Measurements from ENCODE around the gene EVA1B.

The EVA1B gene

GRCh38 chr1:36287595-36287994 is 35.9 kb downstream of the EVA1B start:
- Histone ChIP-seq H3K36me3 (ENCODE audit: control insufficient read depth in 5 of 5, insufficient read depth in 5 of 5, low read length in 5 of 5) (peaks cover 53 to 90% (median 66%) of the 10 kb centered on the region in 5 donors), H3K27me3 (ENCODE audit: control insufficient read depth in 5 of 5, insufficient read depth in 4 of 5, low read length in 5 of 5) (no peaks in the 10 kb centered on the region), H3K9ac (ENCODE audit: low read length in 5 of 5) (no peak overlapping the region), H3K27ac (ENCODE audit: low read depth, low read length) (no peak overlapping the region), H3K4me3 (ENCODE audit: low read depth in 1 of 5, low read length in 5 of 5) (no peak overlapping the region), H3K9me3 (ENCODE audit: control insufficient read depth in 5 of 5, low read length in 5 of 5) (no peaks in the 10 kb centered on the region), H3K4me1 (ENCODE audit: control insufficient read depth in 5 of 5, insufficient read depth in 5 of 5, low read length in 5 of 5) (peaks cover 0 to 21% (median 16%) of the 10 kb centered on the region in 5 donors)

- Histone ChIP-seq H3K9me3 (ENCODE audit: control insufficient read depth in 5 of 5, low read length in 5 of 5) (no peaks in the 10 kb centered on the region), H3K4me1 (ENCODE audit: control insufficient read depth in 5 of 5, insufficient read depth in 5 of 5, low read length in 5 of 5) (peaks cover 0 to 21% (median 16%) of the 10 kb centered on the region in 5 donors), H3K27me3 (ENCODE audit: control insufficient read depth in 5 of 5, insufficient read depth in 4 of 5, low read length in 5 of 5) (no peaks in the 10 kb centered on the region), H3K27ac (ENCODE audit: low read depth, low read length) (peak overlapping the region; percentile 78), H3K4me3 (ENCODE audit: low read depth in 1 of 5, low read length in 5 of 5) (no peak overlapping the region), H3K9ac (ENCODE audit: low read length in 5 of 5) (no peak overlapping the region), H3K36me3 (ENCODE audit: control insufficient read depth in 5 of 5, insufficient read depth in 5 of 5, low read length in 5 of 5) (peaks cover 51 to 87% (median 63%) of the 10 kb centered on the region in 5 donors)
These were observed 36.6 kb downstream of the EVA1B start for GRCh38 chr1:36286802-36287201.

- Histone ChIP-seq H3K9ac (ENCODE audit: low read length in 5 of 5) (no peak overlapping the region), H3K27me3 (ENCODE audit: control insufficient read depth in 5 of 5, insufficient read depth in 4 of 5, low read length in 5 of 5) (no peaks in the 10 kb centered on the region), H3K4me1 (ENCODE audit: control insufficient read depth in 5 of 5, insufficient read depth in 5 of 5, low read length in 5 of 5) (peaks cover 0 to 20% (median 16%) of the 10 kb centered on the region in 5 donors), H3K4me3 (ENCODE audit: low read depth in 1 of 5, low read length in 5 of 5) (no peak overlapping the region), H3K36me3 (ENCODE audit: control insufficient read depth in 5 of 5, insufficient read depth in 5 of 5, low read length in 5 of 5) (peaks cover 43 to 78% (median 51%) of the 10 kb centered on the region in 5 donors), H3K9me3 (ENCODE audit: control insufficient read depth in 5 of 5, low read length in 5 of 5) (no peaks in the 10 kb centered on the region), H3K27ac (ENCODE audit: low read depth, low read length) (peak overlapping the region; percentile 78)
These were observed 37.9 kb downstream of the EVA1B start for GRCh38 chr1:36285443-36286101.

DNA sequence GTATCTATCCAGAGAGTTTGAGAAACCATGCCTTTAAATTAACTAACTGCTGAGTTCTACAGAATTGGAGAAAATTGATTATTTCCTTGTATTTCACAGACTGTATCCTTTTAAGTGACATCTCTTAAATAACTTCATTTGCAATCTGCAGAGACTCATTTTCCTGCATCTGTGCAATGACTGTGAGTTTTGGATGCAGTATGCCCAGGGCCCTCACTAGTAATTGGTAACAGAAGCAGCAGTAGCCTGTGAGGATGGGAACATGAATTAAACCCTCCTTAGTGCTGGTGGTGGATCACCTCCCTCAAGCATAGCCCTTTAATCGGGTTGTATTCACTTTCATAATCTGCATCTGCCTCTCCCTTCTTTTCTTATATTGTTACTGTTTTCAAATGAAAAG is 38.9 kb downstream of the EVA1B start:
- peaks cover 38 to 67% (median 41%) of the 10 kb centered on the region in 5 donors for H3K36me3 ChIP-seq (ENCODE audit: control insufficient read depth in 5 of 5, insufficient read depth in 5 of 5, low read length in 5 of 5)
- H3K9ac ChIP-seq (ENCODE audit: low read length in 5 of 5) = peak overlapping the region in 1 of 5 donors; percentile 16
- H3K27ac ChIP-seq (ENCODE audit: low read depth, low read length) = peak overlapping the region; percentile 78
- peaks cover 0 to 24% (median 21%) of the 10 kb centered on the region in 5 donors for H3K4me1 ChIP-seq (ENCODE audit: control insufficient read depth in 5 of 5, insufficient read depth in 5 of 5, low read length in 5 of 5)
- H3K4me3 ChIP-seq (ENCODE audit: low read depth in 1 of 5, low read length in 5 of 5) = no peak overlapping the region
- no peaks in the 10 kb centered on the region for H3K27me3 ChIP-seq (ENCODE audit: control insufficient read depth in 5 of 5, insufficient read depth in 4 of 5, low read length in 5 of 5)
- H3K9me3 ChIP-seq (ENCODE audit: control insufficient read depth in 5 of 5, low read length in 5 of 5) = no peaks in the 10 kb centered on the region

GRCh38 chr1:36284061-36284460 is 39.4 kb downstream of the EVA1B start:
- Histone ChIP-seq H3K9ac (ENCODE audit: low read length in 5 of 5) (peak overlapping the region in 2 of 5 donors; percentile 16 to 60), H3K4me3 (ENCODE audit: low read depth in 1 of 5, low read length in 5 of 5) (no peak overlapping the region), H3K27ac (ENCODE audit: low read depth, low read length) (peak overlapping the region; percentile 78), H3K9me3 (ENCODE audit: control insufficient read depth in 5 of 5, low read length in 5 of 5) (no peaks in the 10 kb centered on the region), H3K27me3 (ENCODE audit: control insufficient read depth in 5 of 5, insufficient read depth in 4 of 5, low read length in 5 of 5) (no peaks in the 10 kb centered on the region), H3K36me3 (ENCODE audit: control insufficient read depth in 5 of 5, insufficient read depth in 5 of 5, low read length in 5 of 5) (peaks cover 34 to 62% (median 36%) of the 10 kb centered on the region in 5 donors), H3K4me1 (ENCODE audit: control insufficient read depth in 5 of 5, insufficient read depth in 5 of 5, low read length in 5 of 5) (peaks cover 0 to 28% (median 24%) of the 10 kb centered on the region in 5 donors)

DNA sequence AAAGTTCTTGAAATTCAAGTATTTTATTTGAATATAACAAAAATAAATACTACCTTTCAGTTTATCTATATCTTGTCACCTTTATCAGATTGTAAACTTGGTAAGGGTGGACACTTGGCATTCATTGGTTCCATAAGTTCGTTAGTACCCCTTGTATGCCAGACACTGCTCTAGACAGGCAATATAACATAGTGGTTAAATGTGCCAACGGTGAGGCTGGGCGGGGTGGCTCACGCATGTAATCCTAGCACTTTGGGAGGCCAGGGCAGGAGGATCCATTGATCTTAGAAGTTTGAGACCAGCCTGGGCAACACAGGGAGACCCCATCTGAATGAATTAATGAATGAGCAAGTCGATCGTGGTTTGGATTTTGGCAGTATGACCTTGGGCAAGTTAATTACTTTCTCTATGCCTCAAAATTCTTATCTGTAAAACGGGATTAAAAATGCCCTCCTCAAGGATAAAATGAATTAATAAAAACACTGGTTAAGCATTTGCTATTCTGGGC is 43.6 kb downstream of the EVA1B start:
- Histone ChIP-seq H3K4me1 (ENCODE audit: control insufficient read depth in 5 of 5, insufficient read depth in 5 of 5, low read length in 5 of 5) (peaks cover 0 to 24% (median 22%) of the 10 kb centered on the region in 5 donors), H3K36me3 (ENCODE audit: control insufficient read depth in 5 of 5, insufficient read depth in 5 of 5, low read length in 5 of 5) (peaks cover 10 to 28% (median 19%) of the 10 kb centered on the region in 5 donors), H3K9me3 (ENCODE audit: control insufficient read depth in 5 of 5, low read length in 5 of 5) (no peaks in the 10 kb centered on the region), H3K9ac (ENCODE audit: low read length in 5 of 5) (peak overlapping the region in 1 of 5 donors; percentile 32), H3K27ac (ENCODE audit: low read depth, low read length) (peak overlapping the region; percentile 62), H3K27me3 (ENCODE audit: control insufficient read depth in 5 of 5, insufficient read depth in 4 of 5, low read length in 5 of 5) (no peaks in the 10 kb centered on the region), H3K4me3 (ENCODE audit: low read depth in 1 of 5, low read length in 5 of 5) (no peak overlapping the region)

GRCh38 chr1:36279110-36279788 is 44.2 kb downstream of the EVA1B start:
- H3K4me3 ChIP-seq (ENCODE audit: low read depth in 1 of 5, low read length in 5 of 5) = no peak overlapping the region
- H3K36me3 ChIP-seq (ENCODE audit: control insufficient read depth in 5 of 5, insufficient read depth in 5 of 5, low read length in 5 of 5) = peaks cover 6 to 22% (median 14%) of the 10 kb centered on the region in 5 donors
- H3K27me3 ChIP-seq (ENCODE audit: control insufficient read depth in 5 of 5, insufficient read depth in 4 of 5, low read length in 5 of 5) = no peaks in the 10 kb centered on the region
- no peaks in the 10 kb centered on the region for H3K9me3 ChIP-seq (ENCODE audit: control insufficient read depth in 5 of 5, low read length in 5 of 5)
- peaks cover 0 to 18% (median 17%) of the 10 kb centered on the region in 5 donors for H3K4me1 ChIP-seq (ENCODE audit: control insufficient read depth in 5 of 5, insufficient read depth in 5 of 5, low read length in 5 of 5)
- H3K9ac ChIP-seq (ENCODE audit: low read length in 5 of 5) = no peak overlapping the region
- H3K27ac ChIP-seq (ENCODE audit: low read depth, low read length) = peak overlapping the region; percentile 62

DNA sequence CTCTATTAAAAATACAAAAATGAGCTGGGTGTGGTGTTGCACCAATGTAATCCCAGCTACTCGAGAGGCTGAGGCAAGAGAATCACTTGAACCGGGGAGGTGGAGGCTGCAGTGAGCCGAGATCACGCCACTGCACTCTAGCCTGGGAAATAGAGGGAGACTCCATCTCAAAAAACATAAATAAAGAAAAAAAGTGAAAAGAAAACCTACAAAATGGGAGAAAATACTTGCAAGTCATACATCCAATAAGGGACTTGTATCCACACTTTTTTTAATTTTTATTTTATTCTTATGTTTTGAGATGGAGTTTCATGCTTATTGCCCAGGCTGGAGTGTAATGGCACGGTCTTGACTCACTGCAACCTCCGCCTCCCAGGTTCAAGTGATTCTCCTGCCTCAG is 46.8 kb downstream of the EVA1B start:
- H3K9ac ChIP-seq (ENCODE audit: low read length in 5 of 5) = no peak overlapping the region
- H3K27ac ChIP-seq (ENCODE audit: low read depth, low read length) = no peak overlapping the region
- no peak overlapping the region for H3K4me3 ChIP-seq (ENCODE audit: low read depth in 1 of 5, low read length in 5 of 5)
- no peaks in the 10 kb centered on the region for H3K9me3 ChIP-seq (ENCODE audit: control insufficient read depth in 5 of 5, low read length in 5 of 5)
- peaks cover 8 to 16% (median 14%) of the 10 kb centered on the region in 5 donors for H3K36me3 ChIP-seq (ENCODE audit: control insufficient read depth in 5 of 5, insufficient read depth in 5 of 5, low read length in 5 of 5)
- H3K27me3 ChIP-seq (ENCODE audit: control insufficient read depth in 5 of 5, insufficient read depth in 4 of 5, low read length in 5 of 5) = no peaks in the 10 kb centered on the region
- H3K4me1 ChIP-seq (ENCODE audit: control insufficient read depth in 5 of 5, insufficient read depth in 5 of 5, low read length in 5 of 5) = peaks cover 0 to 12% (median 11%) of the 10 kb centered on the region in 5 donors

- no peak overlapping the region for H3K9ac ChIP-seq (ENCODE audit: low read length in 5 of 5)
- no peaks in the 10 kb centered on the region for H3K27me3 ChIP-seq (ENCODE audit: control insufficient read depth in 5 of 5, insufficient read depth in 4 of 5, low read length in 5 of 5)
- peaks cover 0 to 7% (median 6%) of the 10 kb centered on the region in 5 donors for H3K4me1 ChIP-seq (ENCODE audit: control insufficient read depth in 5 of 5, insufficient read depth in 5 of 5, low read length in 5 of 5)
- no peaks in the 10 kb centered on the region for H3K9me3 ChIP-seq (ENCODE audit: control insufficient read depth in 5 of 5, low read length in 5 of 5)
- no peak overlapping the region for H3K27ac ChIP-seq (ENCODE audit: low read depth, low read length)
- peaks cover 10 to 25% (median 17%) of the 10 kb centered on the region in 5 donors for H3K36me3 ChIP-seq (ENCODE audit: control insufficient read depth in 5 of 5, insufficient read depth in 5 of 5, low read length in 5 of 5)
- H3K4me3 ChIP-seq (ENCODE audit: low read depth in 1 of 5, low read length in 5 of 5) = no peak overlapping the region
These were observed 49.2 kb downstream of the EVA1B start for GRCh38 chr1:36274201-36274600.

GRCh38 chr1:36273024-36273423 is 50.4 kb downstream of the EVA1B start:
- no peaks in the 10 kb centered on the region for H3K27me3 ChIP-seq (ENCODE audit: control insufficient read depth in 5 of 5, insufficient read depth in 4 of 5, low read length in 5 of 5)
- no peak overlapping the region for H3K4me3 ChIP-seq (ENCODE audit: low read depth in 1 of 5, low read length in 5 of 5)
- H3K4me1 ChIP-seq (ENCODE audit: control insufficient read depth in 5 of 5, insufficient read depth in 5 of 5, low read length in 5 of 5) = peaks cover 0 to 7% (median 5%) of the 10 kb centered on the region in 5 donors
- no peak overlapping the region for H3K27ac ChIP-seq (ENCODE audit: low read depth, low read length)
- no peak overlapping the region for H3K9ac ChIP-seq (ENCODE audit: low read length in 5 of 5)
- no peaks in the 10 kb centered on the region for H3K9me3 ChIP-seq (ENCODE audit: control insufficient read depth in 5 of 5, low read length in 5 of 5)
- peaks cover 10 to 28% (median 19%) of the 10 kb centered on the region in 5 donors for H3K36me3 ChIP-seq (ENCODE audit: control insufficient read depth in 5 of 5, insufficient read depth in 5 of 5, low read length in 5 of 5)

All from subcutaneous abdominal adipose tissue (tissue), 5 donors.